ENCODE measurements around the gene STK17A. TPM values are rescaled to one million over a fixed set of nuclear protein-coding genes. Genes with fewer than 3 reads are reported as not detected.

STK17A gene
- polyA plus RNA-seq, 3 donors: 2.8 to 14.1 (median 9.5) TPM

- Mint-ChIP-seq H3K27ac (peak overlapping the region in 3 of 7 donors; percentile 17 to 85 (median 54)), H3K4me3 (no peak overlapping the region), H3K27me3 (ENCODE audit: low read depth in 3 of 3) (peaks cover 0 to 1% (median 0%) of the 10 kb centered on the region in 3 donors), H3K36me3 (peaks cover 22 to 44% of the 10 kb centered on the region in 2 donors), H3K9me3 (peaks cover 0 to 3% (median 0%) of the 10 kb centered on the region in 7 donors), H3K4me1 (peaks cover 14% of the 10 kb centered on the region)
- intact Hi-C loops (cut with micrococcal nuclease): no loop called here
- H3K4me2 ChIP-seq (replicated peaks; ENCODE audit: extremely low read depth, low read length, poor library complexity, severe bottlenecking): no peak overlapping the region
- no peak for DNase-seq
- no peak overlapping the region for H3K27ac ChIP-seq (ENCODE audit: low read depth in 1 of 2, low read length in 2 of 2)
- H3K79me2 ChIP-seq (ENCODE audit: insufficient read depth, low read length): peaks cover 43% of the 10 kb centered on the region
- H3K9me3 ChIP-seq (replicated peaks in 1 of 2; ENCODE audit: control insufficient read depth in 1 of 2, insufficient read depth in 1 of 2, low read length in 2 of 2): no peaks in the 10 kb centered on the region
- no peaks in the 10 kb centered on the region for H3K4me1 ChIP-seq (ENCODE audit: control insufficient read depth in 1 of 2, insufficient read depth in 2 of 2, low read length in 2 of 2)
- no peak for TF ChIP-seq CTCF (IDR thresholded peaks at IDR 0.05)
- no peaks in the 10 kb centered on the region for H3K27me3 ChIP-seq (ENCODE audit: control insufficient read depth in 2 of 2, insufficient read depth in 2 of 2, low read length in 2 of 2)
- no peak overlapping the region for H2AFZ ChIP-seq (ENCODE audit: insufficient read depth, low read depth, low read length, poor library complexity, severe bottlenecking)
- 92% methylated on average over 2 of the region's 2 CpGs for WGBS (ENCODE audit: insufficient coverage)
- no peak overlapping the region for H3K4me3 ChIP-seq (replicated peaks in 1 of 3; ENCODE audit: low read depth in 2 of 3, low read length in 3 of 3)
- peaks cover 7% of the 10 kb centered on the region for H4K20me1 ChIP-seq (ENCODE audit: insufficient read depth, low read length)
- H3K36me3 ChIP-seq (replicated peaks in 1 of 2; ENCODE audit: control insufficient read depth in 1 of 2, insufficient read depth in 2 of 2, low read length in 2 of 2): peaks cover 6 to 13% of the 10 kb centered on the region in 2 donors
- H3K9ac ChIP-seq (ENCODE audit: insufficient read depth, low read length, poor library complexity, severe bottlenecking): no peak overlapping the region
Measured at GRCh38 chr7:43660141-43660540, 77.2 kb downstream of the STK17A start.

- peaks cover 0 to 11% (median 7%) of the 10 kb centered on the region in 7 donors for H3K9me3 Mint-ChIP-seq
- Histone ChIP-seq H3K9ac (ENCODE audit: insufficient read depth, low read length, poor library complexity, severe bottlenecking) (no peak overlapping the region), H3K4me1 (ENCODE audit: control insufficient read depth in 1 of 2, insufficient read depth in 2 of 2, low read length in 2 of 2) (no peaks in the 10 kb centered on the region), H3K27ac (ENCODE audit: low read depth in 1 of 2, low read length in 2 of 2) (no peak overlapping the region), H3K4me2 (replicated peaks; ENCODE audit: extremely low read depth, low read length, poor library complexity, severe bottlenecking) (no peak overlapping the region), H3K27me3 (ENCODE audit: control insufficient read depth in 2 of 2, insufficient read depth in 2 of 2, low read length in 2 of 2) (no peaks in the 10 kb centered on the region), H3K36me3 (replicated peaks in 1 of 2; ENCODE audit: control insufficient read depth in 1 of 2, insufficient read depth in 2 of 2, low read length in 2 of 2) (peaks cover 2 to 7% of the 10 kb centered on the region in 2 donors), H3K79me2 (ENCODE audit: insufficient read depth, low read length) (peaks cover 64% of the 10 kb centered on the region), H3K4me3 (replicated peaks in 1 of 3; ENCODE audit: low read depth in 2 of 3, low read length in 3 of 3) (no peak overlapping the region), H3K9me3 (replicated peaks in 1 of 2; ENCODE audit: control insufficient read depth in 1 of 2, insufficient read depth in 1 of 2, low read length in 2 of 2) (peaks cover 0 to 4% of the 10 kb centered on the region in 2 donors), H2AFZ (ENCODE audit: insufficient read depth, low read depth, low read length, poor library complexity, severe bottlenecking) (no peak overlapping the region), H4K20me1 (ENCODE audit: insufficient read depth, low read length) (peaks cover 18% of the 10 kb centered on the region)
- no peak for DNase-seq
- peaks cover 18 to 33% of the 10 kb centered on the region in 2 donors for H3K36me3 Mint-ChIP-seq
- intact Hi-C loops (cut with micrococcal nuclease): no loop called here
- H3K27ac Mint-ChIP-seq: peak overlapping the region in 1 of 7 donors; percentile 21
- WGBS (ENCODE audit: insufficient coverage): no CpG with 5 or more reads among the region's 1 CpG
- no peak for TF ChIP-seq CTCF (IDR thresholded peaks at IDR 0.05)
- peaks cover 11% of the 10 kb centered on the region for H3K4me1 Mint-ChIP-seq
- peaks cover 0 to 1% (median 0%) of the 10 kb centered on the region in 3 donors for H3K27me3 Mint-ChIP-seq (ENCODE audit: low read depth in 3 of 3)
- no peak overlapping the region for H3K4me3 Mint-ChIP-seq
Measured at GRCh38 chr7:43664681-43665080, 81.8 kb downstream of the STK17A start.

Data from CD14-positive monocyte (primary cell).